Loucy (cell line): ENCODE results near the gene LYRM2.

Experiments
- CTCF ChIP-seq: fragments of 200-600 bp; sonication (generic); conservative IDR thresholded peaks from 2 replicates; pipeline ENCODE4 v1.5.1; 2014; ENCODE audit warnings: mild to moderate bottlenecking, antibody characterized with exemption, low read length
- EZH2phosphoT487 ChIP-seq: fragments of 200-600 bp; IDR thresholded peaks from 2 replicates; pipeline ENCODE4 v1.6.1; 2018; ENCODE audit warnings: antibody characterized with exemption, mild to moderate bottlenecking, moderate library complexity, borderline replicate concordance

DNA sequence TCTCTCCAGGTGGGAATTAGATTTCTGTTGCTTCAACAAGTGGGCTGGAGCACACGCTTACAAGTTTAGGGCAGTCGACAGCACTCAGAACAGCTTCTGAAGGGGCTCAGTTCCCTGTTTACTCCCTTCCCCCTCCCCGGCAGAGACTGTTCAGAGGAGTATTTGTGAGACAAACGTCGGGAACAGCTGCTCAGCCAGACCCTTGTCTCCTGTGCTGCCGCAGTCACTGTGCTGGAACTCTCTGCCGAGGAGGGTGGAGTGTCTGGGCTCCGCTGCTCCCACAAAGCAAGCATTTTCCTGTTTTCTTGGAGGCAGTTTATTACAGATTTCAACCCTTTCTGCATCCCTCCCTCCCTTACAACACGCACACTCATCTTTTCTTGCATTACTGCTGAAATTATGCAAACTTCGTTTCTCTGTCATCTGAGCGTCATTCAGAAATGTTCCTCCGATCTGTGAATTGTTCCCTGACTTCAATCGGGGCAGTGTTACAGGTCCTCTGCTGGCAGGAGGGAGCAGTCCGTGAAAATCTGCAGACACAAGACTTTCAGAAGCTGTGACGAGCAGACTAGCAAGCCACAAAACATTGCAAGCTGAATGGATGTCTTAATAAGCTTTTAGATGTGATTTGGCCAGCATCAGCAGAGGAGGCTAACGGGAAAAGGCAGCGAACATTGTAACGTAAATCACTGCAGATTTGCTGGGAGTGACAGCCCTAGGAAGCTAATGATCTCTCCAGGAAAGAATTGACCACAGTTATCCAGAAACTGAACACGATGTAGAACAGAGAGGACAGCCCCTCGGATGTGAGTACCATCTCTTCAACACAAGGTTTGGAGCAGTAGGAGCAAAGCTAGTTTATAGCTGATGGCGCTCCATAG, 76.2 kb downstream of the LYRM2 start:
- TF ChIP-seq CTCF (no peak), EZH2phosphoT487 (no peak)
